Mesodermal cell (in vitro differentiated cells): ENCODE data around the gene MOB3C. TPM values are rescaled to one million over a fixed set of nuclear protein-coding genes. Genes with fewer than 3 reads are reported as not detected.
"Not testable (repeated sequence)": the region's sequence is repeated elsewhere in the genome, so short reads cannot be mapped to it uniquely, and the experiment has no call there.

ENCODE experiments used
- H3K27ac ChIP-seq: 2 replicates; pipeline ENCODE4 v1.7.0; 2013; ENCODE audit warnings: mild to moderate bottlenecking, low read depth, low read length, moderate library complexity; ENCODE audit not compliant: severe bottlenecking
- H3K36me3 ChIP-seq: 2 replicates; pipeline ENCODE4 v1.7.1; 2013; ENCODE audit warnings: mild to moderate bottlenecking, low read length, moderate library complexity; ENCODE audit not compliant: control insufficient read depth, insufficient read depth
- H3K4me1 ChIP-seq: one replicate; pipeline ENCODE4 v1.7.1; 2013; ENCODE audit warnings: mild to moderate bottlenecking, low read length; ENCODE audit not compliant: insufficient read depth, control insufficient read depth, poor library complexity, severe bottlenecking
- H3K4me3 ChIP-seq: 2 replicates; pipeline ENCODE4 v1.7.0; 2013; ENCODE audit warnings: low read length, control low read depth, mild to moderate bottlenecking; ENCODE audit not compliant: insufficient read depth, poor library complexity, severe bottlenecking; ENCODE audit errors: extremely low read depth
- H3K9me3 ChIP-seq: 2 replicates; pipeline ENCODE4 v1.7.1; 2013; ENCODE audit warnings: mild to moderate bottlenecking, low read length, moderate library complexity; ENCODE audit not compliant: control insufficient read depth
- WGBS, 2 experiments: methylation state at CpG; one replicate each; pipeline ENCODE4 v1.1.5; 2013; ENCODE audit warnings: missing lambda C conversion rate in 2 of 2; ENCODE audit not compliant: insufficient coverage in 2 of 2; 5-methylcytosine and 5-hydroxymethylcytosine counted together
- polyA plus RNA-seq, 2 experiments: library from polyadenylated mRNA; stranded (reverse); fragments of 50-300 nt; gene quantifications; one replicate each; pipeline ENCODE4 v1.2.3, GENCODE V29; 2013

Gene MOB3C
- polyA plus RNA-seq (2013, experiment 1 of 2): 5.2 TPM
- 4.7 TPM for polyA plus RNA-seq (2013, experiment 2 of 2)

DNA sequence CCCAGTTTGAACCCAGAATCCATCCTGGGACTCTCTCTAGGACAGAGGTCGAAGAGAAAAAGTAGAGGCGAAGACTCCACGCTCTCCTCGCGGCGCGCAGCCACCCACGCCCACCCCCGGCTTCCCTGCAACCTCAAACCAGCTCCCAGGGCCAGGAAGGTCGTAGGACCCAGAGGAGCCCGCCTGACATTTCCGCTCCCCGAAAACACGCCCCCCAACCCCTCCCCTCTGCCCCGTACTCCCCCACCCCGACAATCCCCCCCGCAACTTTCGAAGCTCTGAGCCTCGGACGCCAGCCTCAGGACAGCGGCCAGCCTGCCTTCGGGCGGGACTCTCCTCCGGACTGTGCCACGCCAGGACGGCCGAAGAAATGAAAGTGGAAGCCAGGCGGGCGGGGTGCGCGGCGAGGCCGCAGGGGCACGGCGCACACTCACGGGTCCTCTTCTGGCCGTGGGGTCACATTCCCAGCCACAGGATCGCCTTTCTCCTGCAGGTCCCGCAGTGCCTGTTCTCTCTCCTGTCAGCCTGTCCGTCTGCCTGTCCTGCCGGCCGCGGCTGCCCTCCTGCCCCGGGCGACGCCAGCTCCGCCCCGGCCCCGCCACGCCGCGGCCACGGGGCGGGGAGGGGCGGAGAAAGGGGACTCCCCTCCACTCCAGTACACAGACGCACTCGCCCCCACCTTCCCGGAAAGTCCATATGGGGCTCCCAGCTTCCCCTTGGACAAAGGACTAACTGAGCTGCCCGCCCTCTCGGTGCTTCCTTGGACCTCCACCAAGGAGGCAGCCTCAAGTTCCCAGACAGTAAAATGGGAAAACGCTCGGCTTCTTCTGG lies at the start of gene MOB3C:
Gene MOB3C (minus strand): TSS at position 535 of the 831 bp plus-strand sequence. CDS start 3,490 bp downstream, outside the sequence.
- 7 to 15% methylated on average over 15 to 48 of the region's 62 CpGs for WGBS, 2 experiments
- H3K4me3 ChIP-seq: peak within 1 kb of the TSS; percentile 58
- H3K36me3 ChIP-seq: no peaks in the 10 kb centered on the region
- H3K9me3 ChIP-seq: no peaks in the 10 kb centered on the region
- H3K27ac ChIP-seq: peak within 1 kb of the TSS; percentile 41
- H3K4me1 ChIP-seq: peaks cover 6% of the 10 kb centered on the region

DNA sequence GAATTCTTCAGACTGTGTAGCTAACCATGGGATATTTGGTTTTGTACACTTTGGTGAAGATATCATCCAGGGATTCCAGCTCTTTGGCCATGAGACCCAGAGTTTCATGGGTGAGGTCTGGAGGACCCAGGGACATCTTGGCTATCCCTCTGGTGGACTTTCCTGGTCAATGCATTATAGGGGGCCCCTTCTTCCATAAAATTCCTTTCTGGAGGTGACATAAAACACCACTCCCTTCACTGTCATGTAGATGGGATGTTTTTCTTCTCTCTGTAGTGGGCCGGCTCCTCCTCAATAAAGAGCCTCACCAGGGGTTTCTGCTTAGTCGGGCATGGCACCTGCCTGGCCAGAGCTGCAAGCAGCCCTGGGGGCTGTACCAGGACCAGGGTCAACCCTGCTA lies 49.4 kb upstream of the MOB3C start:
- peaks cover 17% of the 10 kb centered on the region for H3K36me3 ChIP-seq
- H3K4me1 ChIP-seq: peaks cover 10% of the 10 kb centered on the region
- no peaks in the 10 kb centered on the region for H3K9me3 ChIP-seq
- H3K27ac ChIP-seq: no peak overlapping the region
- 17 to 29% methylated on average over 1 of the region's 2 CpGs for WGBS, 2 experiments
- no peak overlapping the region for H3K4me3 ChIP-seq

DNA sequence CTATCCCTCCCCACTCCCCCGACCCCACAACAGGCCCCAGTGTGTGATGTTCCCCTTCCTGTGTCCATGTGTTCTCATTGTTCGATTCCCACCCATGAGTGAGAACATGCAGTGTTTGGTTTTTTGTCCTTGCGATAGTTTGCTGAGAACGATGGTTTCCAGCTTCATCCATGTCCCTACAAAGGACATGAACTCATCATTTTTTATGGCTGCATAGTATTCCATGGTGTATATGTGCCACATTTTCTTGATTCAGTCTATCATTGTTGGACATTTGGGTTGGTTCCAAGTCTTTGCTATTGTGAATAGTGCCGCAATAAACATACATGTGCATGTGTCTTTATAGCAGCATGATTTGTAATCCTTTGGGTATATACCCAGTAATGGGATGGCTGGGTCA lies 46.3 kb upstream of the MOB3C start:
- peaks cover 17% of the 10 kb centered on the region for H3K36me3 ChIP-seq
- not testable (repeated sequence) for H3K9me3 ChIP-seq, H3K4me3 ChIP-seq, H3K27ac ChIP-seq
- no CpG with 5 or more reads among the region's 5 CpGs for WGBS, 2 experiments
- H3K4me1 ChIP-seq: peaks cover 10% of the 10 kb centered on the region

DNA sequence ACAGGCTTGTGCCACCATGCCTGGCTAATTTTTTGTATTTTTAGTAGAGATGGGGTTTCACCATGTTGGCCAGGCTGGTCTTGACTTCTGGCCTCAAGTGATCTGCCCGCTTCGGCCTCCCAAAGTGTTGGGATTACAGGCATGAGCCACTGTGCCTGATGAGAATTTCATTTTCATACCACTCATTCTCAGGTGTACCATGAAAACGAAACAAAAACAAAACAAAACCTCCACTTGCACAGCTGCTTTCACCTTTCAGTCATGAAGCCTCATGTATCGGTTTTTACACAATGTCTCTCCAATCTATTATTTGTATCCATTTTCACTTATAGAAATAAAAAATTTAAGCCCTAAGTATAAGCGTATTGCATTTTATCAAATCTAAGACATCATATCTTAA lies 43.5 kb upstream of the MOB3C start:
- H3K9me3 ChIP-seq, H3K4me1 ChIP-seq, H3K4me3 ChIP-seq, H3K27ac ChIP-seq: not testable (repeated sequence)
- 100% methylated on average over 2 to 4 of the region's 5 CpGs for WGBS, 2 experiments
- peaks cover 36% of the 10 kb centered on the region for H3K36me3 ChIP-seq

DNA sequence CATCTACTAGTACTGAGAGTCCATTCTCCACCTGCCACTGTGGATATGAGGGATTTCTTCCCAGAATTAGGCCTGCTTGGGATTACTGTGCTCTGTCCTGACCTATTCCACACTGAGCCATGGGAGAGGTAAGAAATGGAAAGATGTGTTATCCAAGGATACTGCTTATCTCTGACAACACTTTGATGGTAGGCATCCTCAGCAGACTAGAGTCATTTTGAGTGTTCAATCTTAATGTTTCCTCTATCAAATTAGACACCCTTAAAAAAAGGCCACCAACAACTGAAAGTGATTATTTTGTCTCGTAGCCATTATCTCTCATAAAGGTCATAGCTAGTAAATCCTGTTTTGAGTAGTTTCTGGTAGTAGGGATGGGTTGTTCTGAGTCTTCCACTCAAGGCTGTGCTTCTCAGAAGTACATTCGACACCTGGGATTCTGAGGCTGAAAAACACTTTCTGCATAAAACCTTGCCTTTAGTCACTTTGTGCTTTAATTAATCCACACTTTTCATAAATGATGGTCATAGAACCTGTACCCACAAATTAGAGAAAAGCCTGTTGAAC lies 42.8 kb upstream of the MOB3C start:
- Histone ChIP-seq H3K9me3 (no peaks in the 10 kb centered on the region), H3K4me1 (no peaks in the 10 kb centered on the region), H3K27ac (no peak overlapping the region), H3K4me3 (no peak overlapping the region), H3K36me3 (peaks cover 35% of the 10 kb centered on the region)
- WGBS, 2 experiments: no CpG with 5 or more reads among the region's 2 CpGs

DNA sequence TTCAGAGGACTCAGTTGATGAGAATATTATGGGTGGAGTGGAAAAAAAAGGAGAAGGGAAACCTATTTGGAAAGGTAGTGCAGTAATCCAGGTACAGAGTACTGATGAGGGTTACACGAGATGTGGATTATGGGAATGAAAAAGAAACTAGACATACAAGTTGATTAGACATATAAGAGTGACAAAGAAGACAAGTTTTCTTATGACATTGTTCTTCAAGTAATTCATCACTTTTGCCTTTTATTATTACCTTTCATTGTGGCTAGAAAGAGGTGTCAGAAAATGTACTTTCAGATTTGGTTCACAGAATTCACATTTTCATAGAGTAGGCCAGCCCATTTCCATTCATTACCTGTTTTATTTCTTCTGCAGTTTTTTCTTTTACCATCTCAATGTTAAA lies 41.2 kb upstream of the MOB3C start:
- Histone ChIP-seq H3K27ac (no peak overlapping the region), H3K4me1 (no peaks in the 10 kb centered on the region), H3K9me3 (no peaks in the 10 kb centered on the region), H3K36me3 (peaks cover 30% of the 10 kb centered on the region), H3K4me3 (no peak overlapping the region)
- 100% methylated on average over 1 of the region's 1 CpG for WGBS, 2 experiments

DNA sequence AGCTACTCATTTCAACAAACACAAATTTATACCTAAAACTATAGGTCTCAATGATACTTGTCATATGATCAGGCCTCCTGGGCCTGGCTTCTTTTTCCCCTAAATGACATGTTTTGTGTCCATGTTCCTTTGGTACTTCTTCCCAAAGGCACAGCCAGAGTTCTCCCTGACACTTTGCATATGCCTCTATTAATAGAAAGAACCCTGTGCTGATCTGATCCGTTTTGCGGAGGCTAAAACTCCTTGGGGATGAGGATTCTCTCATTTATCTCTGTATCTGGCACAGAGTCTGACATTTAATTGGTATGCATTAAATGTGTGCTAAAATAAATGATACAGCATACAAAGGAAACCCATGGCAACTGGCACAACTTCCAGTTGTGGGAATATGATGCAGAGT lies 40.0 kb upstream of the MOB3C start:
- WGBS, 2 experiments: 100% methylated on average over 2 of the region's 2 CpGs
- Histone ChIP-seq H3K27ac (no peak overlapping the region), H3K36me3 (peaks cover 39% of the 10 kb centered on the region), H3K4me1 (no peaks in the 10 kb centered on the region), H3K9me3 (no peaks in the 10 kb centered on the region), H3K4me3 (no peak overlapping the region)

DNA sequence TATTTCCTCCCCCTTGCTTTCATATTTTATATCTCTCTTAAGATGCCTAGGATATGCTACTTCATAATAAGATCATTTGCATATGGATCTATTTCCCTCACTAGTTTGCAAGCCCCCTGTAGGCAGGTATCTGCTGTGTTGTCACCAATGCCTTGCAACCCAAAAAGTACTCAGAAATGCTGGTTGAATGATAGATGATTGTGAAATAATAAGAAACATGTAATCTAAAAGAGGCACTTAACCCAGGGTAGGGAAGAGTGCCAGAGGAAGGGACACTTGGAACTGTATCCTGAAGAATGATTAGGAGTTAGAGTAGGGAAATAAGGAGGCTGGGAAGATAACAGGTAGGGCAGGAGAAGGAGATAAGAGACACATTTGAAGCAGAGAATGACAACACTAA lies 39.2 kb upstream of the MOB3C start:
- no peaks in the 10 kb centered on the region for H3K9me3 ChIP-seq
- no peak overlapping the region for H3K4me3 ChIP-seq
- no peak overlapping the region for H3K27ac ChIP-seq
- peaks cover 39% of the 10 kb centered on the region for H3K36me3 ChIP-seq
- H3K4me1 ChIP-seq: no peaks in the 10 kb centered on the region

DNA sequence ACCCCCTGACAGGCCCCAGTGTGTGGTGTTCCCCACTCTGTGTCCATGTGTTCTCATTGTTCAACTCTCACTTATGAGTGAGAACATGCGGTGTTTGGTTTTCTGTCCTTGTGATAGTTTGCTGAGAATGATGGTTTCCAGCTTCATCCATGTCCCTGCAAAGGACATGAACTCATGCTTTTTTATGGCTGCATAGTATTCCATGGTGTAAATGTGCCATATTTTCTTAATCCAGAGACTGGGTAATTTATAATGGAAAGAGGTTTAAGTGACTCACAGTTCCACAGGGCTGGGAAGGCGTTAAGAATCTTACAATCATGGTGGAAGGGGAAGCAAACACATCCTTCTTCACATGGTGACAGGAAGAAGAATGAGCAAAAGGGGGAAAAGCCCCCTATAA lies 38.1 kb upstream of the MOB3C start:
- H3K36me3 ChIP-seq: peaks cover 49% of the 10 kb centered on the region

DNA sequence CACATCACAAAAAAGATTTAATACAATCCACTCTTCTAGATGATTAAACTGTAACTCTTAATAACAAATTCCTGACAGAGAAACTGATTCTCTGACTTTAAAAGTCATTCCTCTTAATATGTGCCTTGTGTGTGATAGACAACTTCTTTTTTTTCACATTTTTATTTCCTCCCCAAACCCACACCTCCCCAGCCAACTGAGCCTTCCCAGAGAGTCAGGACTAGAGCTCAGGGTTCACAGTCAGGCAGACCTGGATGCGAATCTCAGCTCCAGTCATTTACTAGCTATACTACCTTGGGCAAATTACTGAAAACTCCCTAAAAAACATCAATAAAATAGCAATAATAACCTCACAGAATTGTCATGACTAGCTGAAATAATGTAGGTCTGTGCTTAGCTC lies 37.4 kb upstream of the MOB3C start:
- Histone ChIP-seq H3K27ac (no peak overlapping the region), H3K36me3 (peaks cover 54% of the 10 kb centered on the region), H3K9me3 (peaks cover 13% of the 10 kb centered on the region), H3K4me3 (no peak overlapping the region), H3K4me1 (no peaks in the 10 kb centered on the region)
- WGBS, 2 experiments: 100% methylated on average over 1 of the region's 1 CpG

More for the DNA sequence above, 38.1 kb upstream of the MOB3C start:
- not testable (repeated sequence) for H3K4me1 ChIP-seq, H3K9me3 ChIP-seq, H3K27ac ChIP-seq, H3K4me3 ChIP-seq
- WGBS, 2 experiments: 80% methylated on average over 1 of the region's 2 CpGs; no CpG with 5 or more reads in 1 of the 2 experiments

DNA sequence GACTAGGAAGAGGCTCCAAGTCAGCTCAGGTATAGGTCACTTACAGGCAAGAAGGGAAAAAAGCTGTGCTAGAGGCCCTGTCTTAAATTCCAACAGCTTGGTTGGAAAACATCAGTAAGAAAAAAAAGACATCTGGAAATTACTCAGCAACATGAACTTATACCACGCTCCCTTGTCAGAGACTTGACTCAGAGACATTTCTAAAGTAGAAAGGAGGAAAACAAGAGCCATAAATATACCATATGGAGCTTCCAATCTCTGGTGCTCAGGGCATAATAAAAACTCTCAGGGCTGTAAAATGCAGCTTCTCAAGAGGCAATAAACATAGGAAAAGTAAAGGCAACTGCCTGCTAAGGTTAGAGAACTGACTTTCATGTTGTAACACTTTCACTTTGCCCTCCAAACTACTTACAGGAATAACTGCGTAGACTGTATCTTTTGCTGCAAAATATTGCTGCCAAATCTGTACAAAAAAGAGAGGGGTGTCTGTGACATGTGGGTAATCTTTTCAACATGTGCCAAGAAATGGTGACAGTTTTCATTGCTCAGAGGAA lies 36.9 kb upstream of the MOB3C start:
- H3K4me1 ChIP-seq: no peaks in the 10 kb centered on the region
- H3K4me3 ChIP-seq: no peak overlapping the region
- H3K36me3 ChIP-seq: peaks cover 58% of the 10 kb centered on the region
- H3K27ac ChIP-seq: no peak overlapping the region
- peaks cover 13% of the 10 kb centered on the region for H3K9me3 ChIP-seq
- no CpG with 5 or more reads among the region's 2 CpGs for WGBS, 2 experiments
